ENCODE data around the gene INSIG1.

DNA sequence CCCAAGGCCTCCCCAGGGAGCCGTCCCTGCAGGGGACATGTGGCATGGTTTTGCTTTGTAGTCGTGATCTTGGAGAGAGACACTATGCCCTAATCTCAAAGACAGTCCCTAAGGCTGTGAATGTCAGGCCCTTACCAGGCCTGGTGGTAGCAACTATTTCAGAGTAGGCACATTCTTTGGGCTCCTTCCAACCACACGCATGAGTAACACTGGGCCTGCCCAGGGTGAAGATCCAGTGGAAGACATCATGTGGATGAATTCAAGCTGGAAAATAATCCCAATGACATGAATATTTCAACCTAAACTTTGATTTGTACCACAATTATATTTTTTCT lies 39.5 kb upstream of the INSIG1 start:
- TF ChIP-seq, protein P1, sequence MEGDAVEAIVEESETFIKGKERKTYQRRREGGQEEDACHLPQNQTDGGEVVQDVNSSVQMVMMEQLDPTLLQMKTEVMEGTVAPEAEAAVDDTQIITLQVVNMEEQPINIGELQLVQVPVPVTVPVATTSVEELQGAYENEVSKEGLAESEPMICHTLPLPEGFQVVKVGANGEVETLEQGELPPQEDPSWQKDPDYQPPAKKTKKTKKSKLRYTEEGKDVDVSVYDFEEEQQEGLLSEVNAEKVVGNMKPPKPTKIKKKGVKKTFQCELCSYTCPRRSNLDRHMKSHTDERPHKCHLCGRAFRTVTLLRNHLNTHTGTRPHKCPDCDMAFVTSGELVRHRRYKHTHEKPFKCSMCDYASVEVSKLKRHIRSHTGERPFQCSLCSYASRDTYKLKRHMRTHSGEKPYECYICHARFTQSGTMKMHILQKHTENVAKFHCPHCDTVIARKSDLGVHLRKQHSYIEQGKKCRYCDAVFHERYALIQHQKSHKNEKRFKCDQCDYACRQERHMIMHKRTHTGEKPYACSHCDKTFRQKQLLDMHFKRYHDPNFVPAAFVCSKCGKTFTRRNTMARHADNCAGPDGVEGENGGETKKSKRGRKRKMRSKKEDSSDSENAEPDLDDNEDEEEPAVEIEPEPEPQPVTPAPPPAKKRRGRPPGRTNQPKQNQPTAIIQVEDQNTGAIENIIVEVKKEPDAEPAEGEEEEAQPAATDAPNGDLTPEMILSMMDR (IDR thresholded peaks at IDR 0.05) = no peak
- peak in 1 of 2 donors; percentile 16 for TF ChIP-seq POLR2AphosphoS5 (IDR thresholded peaks at IDR 0.05; ENCODE audit: insufficient read depth in 1 of 2, low read depth in 1 of 2)
- TF ChIP-seq POLR2A (IDR thresholded peaks at IDR 0.05) = no peak
